HG03460 (cell line): ENCODE results near the gene STRN3.

ENCODE experiments used
- ATAC-seq: cut with Tn5 transposase; IDR thresholded peaks from one replicate; pipeline ENCODE4 v1.9.1; 2021; ENCODE audit not compliant: unreplicated experiment

STRN3 gene

DNA sequence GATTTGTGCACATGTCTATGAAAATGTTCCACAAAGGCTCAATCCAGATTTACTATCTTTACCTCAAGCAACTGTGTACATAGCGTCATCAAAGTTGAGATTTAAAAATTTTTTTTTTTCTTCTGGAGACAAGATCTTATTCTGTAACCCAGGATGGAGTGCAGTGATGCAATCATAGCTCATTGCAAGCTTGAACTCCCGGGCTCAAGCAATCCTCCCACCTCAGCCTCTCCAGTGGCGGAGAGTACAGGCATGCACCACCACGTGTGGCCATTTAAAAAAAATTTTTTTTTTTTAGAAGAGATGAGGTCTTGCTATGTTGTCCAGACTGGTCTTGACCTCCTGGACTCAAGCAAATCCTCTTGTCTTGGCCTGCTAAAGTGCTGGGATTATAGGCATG is 149.5 kb downstream of the STRN3 start:
- no peak for ATAC-seq

DNA sequence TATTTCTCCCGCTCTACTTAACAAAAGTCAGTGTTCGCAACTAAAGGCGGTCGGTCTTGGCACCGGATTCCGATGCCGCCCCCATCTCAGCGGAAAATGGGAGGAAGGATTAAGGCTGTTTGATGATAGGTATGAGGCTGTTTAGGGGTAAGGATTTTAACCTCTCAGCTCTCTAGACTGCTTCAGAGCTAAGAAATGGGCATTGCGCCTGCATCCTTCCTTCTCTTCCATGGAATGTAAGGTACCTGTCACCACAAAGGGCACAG is 150.5 kb downstream of the STRN3 start:
- ATAC-seq = no peak

DNA sequence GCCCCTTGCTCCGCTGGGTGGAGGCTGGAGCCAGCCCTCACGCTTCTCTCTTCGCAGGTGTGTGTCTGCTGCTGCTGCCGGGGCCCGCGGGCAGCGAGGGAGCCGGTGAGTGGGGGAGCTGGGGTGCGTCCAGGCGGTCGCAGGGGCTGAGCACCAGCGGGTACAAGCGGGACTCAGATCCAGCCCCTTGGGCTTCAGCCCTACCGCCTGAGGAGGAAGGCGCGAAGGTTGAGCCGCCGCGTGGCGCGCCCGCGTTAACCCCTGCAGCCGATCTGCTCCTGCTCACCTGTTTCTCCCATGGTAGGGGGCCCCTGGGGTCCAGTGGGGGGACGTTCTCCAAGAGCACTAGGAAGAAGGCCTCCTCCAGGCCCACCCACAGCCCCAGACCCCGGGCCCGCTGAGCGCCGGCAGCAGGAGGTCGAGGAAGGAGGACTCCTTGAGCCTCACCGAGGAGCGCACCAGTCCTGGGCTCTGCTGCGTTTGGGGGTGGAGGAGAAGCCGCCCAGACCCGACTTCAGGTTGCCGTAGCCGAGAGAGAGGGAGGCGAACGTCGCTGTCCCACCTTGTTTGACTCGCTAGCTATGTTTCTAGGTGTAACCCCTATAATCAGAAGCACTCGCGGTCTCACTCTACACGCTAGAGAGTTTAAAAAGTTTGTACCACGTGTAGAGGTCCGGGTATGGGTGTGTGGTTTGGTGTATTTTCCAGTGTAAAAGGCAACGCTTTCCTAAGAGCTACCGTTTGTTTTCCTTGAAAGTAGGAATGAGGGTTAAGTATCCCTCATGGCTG is 151.0 kb downstream of the STRN3 start:
- peak; percentile 30 for ATAC-seq

DNA sequence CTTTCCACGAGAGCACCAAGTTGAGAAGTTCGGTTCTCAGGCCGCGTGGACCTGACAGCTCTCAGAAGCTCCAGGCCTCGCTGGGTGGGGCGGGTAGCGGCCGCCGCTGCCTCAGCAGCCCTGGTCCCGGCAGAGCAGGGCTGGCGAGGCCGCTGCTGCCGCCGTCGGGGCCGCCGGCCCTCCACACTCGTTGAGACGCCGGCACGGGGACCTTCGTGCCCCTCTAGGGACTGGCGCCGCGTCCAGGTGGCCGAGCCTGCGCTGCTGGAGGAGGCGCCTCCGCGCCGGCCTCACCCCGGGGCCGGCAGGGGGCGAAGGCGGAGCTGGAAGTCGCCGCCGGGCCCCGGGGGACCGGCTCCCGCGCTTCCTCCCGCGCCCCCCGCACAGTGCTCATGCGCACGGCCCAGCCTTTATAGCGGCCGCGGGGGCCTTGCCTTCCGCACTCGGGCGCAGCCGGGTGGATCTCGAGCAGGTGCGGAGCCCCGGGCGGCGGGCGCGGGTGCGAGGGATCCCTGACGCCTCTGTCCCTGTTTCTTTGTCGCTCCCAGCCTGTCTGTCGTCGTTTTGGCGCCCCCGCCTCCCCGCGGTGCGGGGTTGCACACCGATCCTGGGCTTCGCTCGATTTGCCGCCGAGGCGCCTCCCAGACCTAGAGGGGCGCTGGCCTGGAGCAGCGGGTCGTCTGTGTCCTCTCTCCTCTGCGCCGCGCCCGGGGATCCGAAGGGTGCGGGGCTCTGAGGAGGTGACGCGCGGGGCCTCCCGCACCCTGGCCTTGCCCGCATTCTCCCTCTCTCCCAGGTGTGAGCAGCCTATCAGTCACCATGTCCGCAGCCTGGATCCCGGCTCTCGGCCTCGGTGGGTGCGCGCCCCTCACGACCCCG is 151.8 kb downstream of the STRN3 start, which contains the start of gene COCH:
Gene COCH, plus strand, starts transcription at position 440 of the 879 bp plus-strand sequence. Its CDS starts 380 bp downstream, at position 820.
- peak; percentile 67 for ATAC-seq

DNA sequence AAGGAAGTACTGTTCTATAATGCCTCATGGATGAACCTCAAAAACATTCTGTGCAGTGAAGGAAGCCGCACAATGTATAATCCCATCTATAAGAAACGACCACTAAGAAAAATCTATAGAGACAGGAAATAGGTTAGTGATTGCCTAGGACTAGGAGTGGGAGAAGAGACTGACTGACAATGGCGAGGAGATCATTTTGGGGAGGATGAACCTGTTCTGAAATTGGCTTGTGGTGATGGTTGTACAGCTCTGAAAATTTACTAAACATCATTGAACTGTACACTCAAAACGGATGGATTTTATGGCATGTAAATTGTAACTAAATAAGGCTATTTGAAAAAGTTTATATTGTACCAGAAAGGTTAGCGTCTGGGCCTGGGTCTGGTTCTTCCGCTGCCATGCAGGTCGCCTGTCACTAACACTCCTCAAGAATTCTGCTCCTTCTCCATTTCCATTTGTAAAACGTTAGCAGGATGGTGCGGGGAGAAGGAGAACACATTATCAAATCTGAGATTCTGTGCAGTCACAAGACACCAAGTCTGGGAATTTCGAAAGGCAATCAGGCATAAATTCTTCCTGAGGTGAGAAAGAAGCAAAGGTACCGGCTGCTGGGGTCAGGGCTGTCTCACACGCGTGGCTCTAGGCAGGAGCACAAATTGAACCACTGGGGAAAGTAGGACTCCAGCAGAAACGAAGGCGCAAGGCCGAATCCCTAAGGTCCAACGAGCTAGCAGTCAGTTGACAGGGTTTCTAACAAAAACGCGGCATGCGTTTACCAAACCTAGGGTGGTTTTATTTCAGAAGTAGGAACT is 152.7 kb downstream of the STRN3 start:
- ATAC-seq = no peak

DNA sequence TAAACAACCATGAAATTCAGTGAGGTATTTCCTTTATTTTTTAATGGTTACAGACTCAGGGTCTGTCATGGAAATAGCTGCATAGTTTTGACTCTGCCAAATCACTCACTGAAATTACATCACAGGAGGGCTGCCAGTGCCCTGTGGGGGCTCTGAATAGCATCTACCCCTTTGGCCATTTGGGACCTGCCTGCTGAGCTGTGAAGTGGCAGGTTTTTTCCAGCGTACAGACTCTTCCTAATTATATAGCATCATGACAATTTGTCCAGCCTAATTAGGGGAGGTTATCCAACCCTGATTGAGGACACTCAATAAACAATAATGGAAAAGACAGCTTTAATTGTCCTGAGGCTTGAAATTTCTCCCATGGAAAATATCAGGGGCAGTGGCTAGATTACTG is 153.6 kb downstream of the STRN3 start:
- ATAC-seq = no peak

DNA sequence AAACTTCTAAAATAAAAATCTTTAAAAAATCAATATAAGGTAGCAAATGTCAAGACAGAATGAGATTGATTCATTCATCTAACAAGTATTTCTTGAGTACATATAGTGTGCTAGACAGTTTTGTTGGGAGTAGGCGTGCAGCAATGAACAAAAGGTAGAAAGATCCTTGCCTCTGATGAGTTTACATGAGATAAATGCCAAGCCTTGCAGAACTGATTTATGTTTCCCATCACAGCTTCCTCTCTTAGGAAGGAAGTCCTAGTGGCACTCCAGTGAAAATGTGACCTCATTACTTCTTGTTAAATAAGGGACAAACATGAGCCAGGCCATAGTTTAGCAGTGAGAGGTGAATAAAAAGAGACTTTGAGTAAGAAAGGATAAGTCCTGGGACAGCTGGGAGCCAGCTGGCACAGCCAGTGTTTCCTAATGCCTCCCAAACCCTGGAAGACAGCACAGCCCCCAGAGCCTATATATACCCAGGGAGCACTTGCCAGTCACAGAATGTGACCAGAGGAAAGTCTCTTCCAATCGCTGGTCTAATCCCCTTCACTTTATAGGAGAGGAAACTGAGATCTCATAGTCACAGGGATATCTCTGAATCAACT is 156.5 kb downstream of the STRN3 start:
- no peak for ATAC-seq

DNA sequence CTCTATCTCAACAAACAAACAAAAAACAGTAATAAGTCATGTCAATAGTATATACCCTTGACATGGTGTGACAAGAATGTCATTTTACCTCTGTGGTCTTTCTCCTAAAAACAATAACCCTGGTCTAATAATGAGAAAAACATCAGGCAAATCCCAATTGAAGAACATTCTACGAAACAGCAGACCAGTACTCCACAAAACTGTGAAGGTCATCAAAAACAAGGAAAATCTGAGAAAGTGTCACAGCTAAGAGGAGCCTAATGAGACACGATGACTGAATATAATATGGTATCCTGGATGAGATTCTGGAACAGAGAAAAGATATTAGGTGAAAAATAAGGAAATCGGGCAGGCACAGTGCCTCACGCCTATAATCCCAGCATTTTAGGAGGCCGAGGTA is 157.4 kb downstream of the STRN3 start:
- ATAC-seq = no peak

DNA sequence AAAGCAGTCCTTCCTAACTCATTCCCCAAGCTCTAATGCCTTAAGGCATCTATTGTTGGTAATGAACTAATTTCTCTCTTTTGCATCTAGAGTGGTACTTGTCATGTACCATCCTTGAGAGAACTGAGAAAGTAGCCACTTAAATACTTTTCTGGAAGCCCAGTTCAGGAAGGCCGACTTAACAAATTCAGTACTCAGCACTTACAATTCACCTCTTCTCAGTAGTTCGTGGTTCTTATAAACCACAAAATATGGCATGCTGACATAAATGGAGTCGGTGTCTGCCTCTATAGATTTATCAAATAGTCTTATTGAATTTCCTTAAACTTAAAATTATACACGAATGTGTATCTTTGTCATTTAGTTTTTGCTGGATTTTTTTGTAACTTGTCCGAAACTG is 161.2 kb downstream of the STRN3 start:
- ATAC-seq = no peak

DNA sequence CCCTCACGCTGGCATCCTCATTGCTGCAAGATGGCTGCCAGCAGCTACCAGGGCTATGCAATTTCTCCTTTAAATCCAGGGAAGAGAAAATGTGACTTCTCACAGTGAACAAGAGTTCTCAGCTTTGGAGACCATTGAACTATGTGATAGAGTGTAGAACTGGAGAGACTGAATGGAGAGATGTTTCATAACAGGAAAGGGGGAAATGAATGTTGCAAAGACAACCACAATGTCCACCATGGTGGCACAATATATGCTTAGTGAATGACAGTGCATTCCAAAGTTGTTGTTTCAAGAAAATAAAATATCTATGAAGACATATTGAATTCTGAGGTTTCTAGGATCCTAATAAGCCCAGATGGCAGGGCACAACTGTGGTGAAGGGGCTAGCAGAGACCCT is 165.0 kb downstream of the STRN3 start:
- no peak for ATAC-seq

DNA sequence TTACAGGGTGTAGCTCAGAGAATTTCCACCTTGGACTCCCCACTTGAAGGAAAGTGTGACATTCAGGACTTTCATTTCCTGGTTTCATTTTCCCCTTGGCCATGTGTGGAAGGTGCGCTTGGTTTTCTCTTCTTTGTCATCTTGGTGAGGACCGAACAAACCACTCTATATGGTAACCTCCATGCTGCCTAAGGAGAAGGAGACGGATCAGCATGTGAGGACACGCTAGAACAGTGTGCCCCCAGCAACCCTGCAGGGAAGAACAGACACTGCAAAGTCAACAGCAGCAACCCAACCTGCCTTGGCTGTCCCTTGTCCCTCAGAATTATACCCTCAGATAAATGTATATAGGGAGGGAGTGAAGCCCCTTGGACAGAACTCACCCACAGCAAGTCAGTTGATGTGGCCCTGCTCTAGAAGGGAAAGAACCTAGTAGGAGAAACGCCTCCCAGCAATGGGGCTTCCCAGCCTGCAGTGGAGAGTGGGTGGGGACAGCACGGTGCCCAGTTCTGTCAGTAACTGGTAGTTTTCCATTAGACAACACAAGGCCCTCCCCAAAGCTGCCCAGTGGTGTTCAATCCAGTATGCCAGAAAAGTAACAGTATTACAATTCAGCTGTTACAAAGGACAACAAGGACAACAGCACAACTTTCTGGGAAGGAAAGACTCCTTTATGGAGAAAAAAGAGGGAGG is 170.7 kb downstream of the STRN3 start:
- ATAC-seq = peak; percentile 76

DNA sequence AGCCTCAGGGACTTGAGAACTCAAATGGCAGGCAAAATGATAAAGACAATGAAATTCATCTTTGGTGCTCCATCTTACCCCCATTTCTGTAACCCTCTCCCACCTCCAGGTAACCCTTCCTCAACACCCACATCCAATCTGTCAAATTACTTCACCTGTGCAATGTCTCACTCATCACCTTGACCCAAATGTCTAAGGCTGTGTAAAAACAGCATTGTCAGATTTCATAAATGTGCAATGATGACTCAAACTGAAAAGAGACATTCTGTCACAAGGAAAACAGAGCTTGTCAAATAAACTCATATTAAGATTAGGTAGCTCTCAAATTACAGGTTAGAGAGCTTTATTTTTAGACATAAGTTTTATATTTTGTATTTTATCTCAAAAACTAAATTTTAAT is 171.7 kb downstream of the STRN3 start:
- ATAC-seq = no peak

DNA sequence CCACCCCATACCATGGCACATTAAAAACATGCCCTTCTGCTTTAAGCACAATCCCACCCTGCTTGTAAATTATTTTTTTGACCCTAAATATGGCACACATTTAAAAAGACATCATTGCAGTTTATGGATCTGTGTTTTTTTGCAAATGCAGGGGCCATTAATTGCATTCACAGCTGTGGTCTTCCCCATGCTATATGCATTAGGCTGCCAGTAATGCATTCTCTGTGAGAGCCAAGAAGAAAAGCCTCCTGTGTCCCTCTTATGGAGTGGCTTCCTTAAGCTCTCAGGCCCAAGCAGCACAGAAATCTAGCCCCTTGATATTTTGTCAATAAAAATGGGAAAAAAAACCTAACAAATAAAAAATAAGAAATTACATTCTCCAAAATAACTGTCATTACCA is 172.2 kb downstream of the STRN3 start:
- no peak for ATAC-seq

DNA sequence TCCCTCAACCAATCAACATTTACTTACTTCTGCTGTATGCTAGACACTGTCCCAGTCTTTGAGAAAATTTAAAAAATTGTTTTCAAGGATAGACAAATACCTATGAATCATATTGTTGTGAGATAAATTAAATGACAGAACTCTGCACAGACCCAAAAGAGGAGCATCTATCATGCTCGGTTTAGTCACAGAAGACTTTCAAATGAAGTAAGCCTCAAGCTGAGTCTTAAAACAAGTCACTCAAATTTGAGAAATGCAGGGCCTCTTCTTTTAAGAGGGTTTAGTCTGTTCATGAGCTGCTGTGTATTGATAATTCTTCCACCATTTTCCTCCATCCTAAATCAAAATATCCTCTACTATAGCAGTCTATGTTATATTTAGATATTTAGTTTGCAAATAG is 176.2 kb downstream of the STRN3 start:
- ATAC-seq = no peak

DNA sequence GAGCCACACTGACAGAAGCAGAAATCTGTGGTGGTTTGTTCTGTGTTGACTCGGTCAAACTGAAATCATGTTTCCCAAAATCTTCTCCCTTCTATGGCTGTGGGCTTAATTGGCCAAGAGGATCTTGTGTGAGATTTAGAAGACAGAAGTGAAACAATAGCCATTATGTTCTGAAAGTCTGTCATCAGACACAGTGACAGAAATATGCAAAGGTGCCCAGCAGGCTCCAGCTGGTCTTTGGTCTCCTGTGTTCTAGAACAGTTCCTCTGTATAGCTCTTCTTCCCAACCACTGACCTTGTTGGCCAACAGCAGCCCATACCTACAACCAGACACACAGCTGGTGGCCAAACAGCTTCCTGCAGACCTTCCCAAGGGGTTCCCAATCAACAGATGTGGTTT is 176.8 kb downstream of the STRN3 start:
- ATAC-seq = peak; percentile 89

DNA sequence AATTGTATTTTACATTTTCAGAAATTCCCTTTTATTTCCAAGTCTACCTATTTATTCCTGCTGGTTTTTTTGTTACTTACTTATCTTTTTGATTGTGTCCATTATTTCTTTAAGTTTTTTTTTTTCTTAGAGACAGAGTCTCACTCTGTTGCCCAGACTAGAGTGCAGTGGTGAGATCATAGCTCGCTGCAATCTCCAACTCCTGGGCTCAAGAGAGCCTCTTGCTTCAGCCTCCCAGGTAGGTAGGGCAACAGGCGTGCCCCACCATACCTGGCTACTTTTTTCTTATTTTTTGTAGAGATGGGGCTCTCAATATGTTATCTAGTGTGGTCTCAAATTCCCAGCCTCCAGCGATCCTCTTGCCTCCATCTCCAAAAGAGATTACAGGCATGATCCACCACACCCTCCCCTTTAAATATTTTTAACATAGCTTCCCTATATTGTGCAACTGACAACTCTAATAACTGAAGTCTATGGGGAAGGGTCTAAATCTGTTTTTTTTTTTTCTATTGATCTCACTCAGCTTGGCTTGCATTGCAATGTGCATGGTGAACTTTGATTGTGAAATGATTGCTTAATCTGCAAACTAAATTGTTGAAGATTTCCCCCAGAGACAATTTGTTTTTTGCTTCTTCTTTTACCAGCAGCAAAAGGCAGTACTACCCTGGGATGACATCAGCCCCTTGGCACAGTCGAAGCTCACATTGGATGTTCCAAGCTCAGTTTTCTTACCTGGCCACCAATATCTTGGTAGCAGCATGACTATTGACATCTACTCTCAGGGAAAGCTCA is 177.5 kb downstream of the STRN3 start:
- peak; percentile 29 for ATAC-seq
